Nephron (organoid): ENCODE data around the gene SRGAP2C.
"Not testable (repeated sequence)": the region's sequence is repeated elsewhere in the genome, so short reads cannot be mapped to it uniquely, and the experiment has no call there.

Experiments
- H3K27ac Mint-ChIP-seq, 3 experiments: 2 replicates each; pipeline ENCODE4 v1.8.0; 2020; ENCODE audit warnings: mixed read lengths in 3 of 3, mild to moderate bottlenecking in 2 of 3, moderate library complexity in 1 of 3
- H3K27me3 Mint-ChIP-seq: 2 replicates; pipeline ENCODE4 v1.8.0; 2021; ENCODE audit warnings: low read depth, mild to moderate bottlenecking, moderate library complexity, mixed read lengths
- H3K36me3 Mint-ChIP-seq: 2 replicates; pipeline ENCODE4 v1.8.0; 2020; ENCODE audit warnings: low read depth, mixed read lengths
- H3K4me1 Mint-ChIP-seq: 2 replicates; pipeline ENCODE4 v1.8.0; 2020; ENCODE audit warnings: mixed read lengths
- H3K4me3 Mint-ChIP-seq, 3 experiments: 2 replicates each; pipeline ENCODE4 v1.8.0; 2020; ENCODE audit warnings: mild to moderate bottlenecking in 3 of 3, mixed read lengths in 3 of 3, moderate library complexity in 2 of 3
- H3K9me3 Mint-ChIP-seq: 2 replicates; pipeline ENCODE4 v1.8.0; 2020; ENCODE audit warnings: mixed read lengths
- TF ChIP-seq, protein P1 (sequence below), 3 experiments: fragments of 200-600 bp; sonication (generic); IDR thresholded peaks; one replicate each; pipeline ENCODE4 v1.5.0; 2021; ENCODE audit warnings: antibody characterized with exemption in 3 of 3; ENCODE audit not compliant: unreplicated experiment in 3 of 3

Gene SRGAP2C

DNA sequence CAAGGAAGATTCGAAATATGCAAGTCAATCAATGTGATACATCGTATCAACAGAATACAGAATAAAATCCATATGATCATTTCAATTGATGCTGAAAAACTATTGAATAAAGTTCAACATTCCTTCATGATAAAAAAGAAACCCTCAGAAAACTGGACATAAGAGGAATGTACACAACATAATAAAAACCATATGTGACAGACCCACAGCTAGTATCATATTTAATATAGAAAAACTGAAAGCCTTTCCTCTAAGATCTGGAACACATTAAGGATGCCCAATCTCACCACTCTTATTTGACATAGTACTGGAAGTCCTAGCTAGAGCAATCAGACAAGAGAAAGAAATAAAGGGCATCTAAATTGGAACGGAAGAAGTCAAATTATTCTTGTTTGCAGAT, 254.1 kb downstream of the SRGAP2C start:
- not testable (repeated sequence) for H3K36me3 Mint-ChIP-seq, H3K27ac Mint-ChIP-seq, H3K27me3 Mint-ChIP-seq, H3K4me1 Mint-ChIP-seq, H3K4me3 Mint-ChIP-seq
- peaks cover 14% of the 10 kb centered on the region for H3K9me3 Mint-ChIP-seq

- TF ChIP-seq, protein P1, sequence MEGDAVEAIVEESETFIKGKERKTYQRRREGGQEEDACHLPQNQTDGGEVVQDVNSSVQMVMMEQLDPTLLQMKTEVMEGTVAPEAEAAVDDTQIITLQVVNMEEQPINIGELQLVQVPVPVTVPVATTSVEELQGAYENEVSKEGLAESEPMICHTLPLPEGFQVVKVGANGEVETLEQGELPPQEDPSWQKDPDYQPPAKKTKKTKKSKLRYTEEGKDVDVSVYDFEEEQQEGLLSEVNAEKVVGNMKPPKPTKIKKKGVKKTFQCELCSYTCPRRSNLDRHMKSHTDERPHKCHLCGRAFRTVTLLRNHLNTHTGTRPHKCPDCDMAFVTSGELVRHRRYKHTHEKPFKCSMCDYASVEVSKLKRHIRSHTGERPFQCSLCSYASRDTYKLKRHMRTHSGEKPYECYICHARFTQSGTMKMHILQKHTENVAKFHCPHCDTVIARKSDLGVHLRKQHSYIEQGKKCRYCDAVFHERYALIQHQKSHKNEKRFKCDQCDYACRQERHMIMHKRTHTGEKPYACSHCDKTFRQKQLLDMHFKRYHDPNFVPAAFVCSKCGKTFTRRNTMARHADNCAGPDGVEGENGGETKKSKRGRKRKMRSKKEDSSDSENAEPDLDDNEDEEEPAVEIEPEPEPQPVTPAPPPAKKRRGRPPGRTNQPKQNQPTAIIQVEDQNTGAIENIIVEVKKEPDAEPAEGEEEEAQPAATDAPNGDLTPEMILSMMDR (IDR thresholded peaks at IDR 0.05; ENCODE audit: unreplicated experiment in 3 of 3): no peak
- H3K4me1 Mint-ChIP-seq: no peaks in the 10 kb centered on the region
- H3K4me3 Mint-ChIP-seq: no peak overlapping the region
- H3K27me3 Mint-ChIP-seq: no peaks in the 10 kb centered on the region
- no peaks in the 10 kb centered on the region for H3K36me3 Mint-ChIP-seq
- no peak overlapping the region for H3K27ac Mint-ChIP-seq
- peaks cover 14% of the 10 kb centered on the region for H3K9me3 Mint-ChIP-seq
These were observed 256.2 kb downstream of the SRGAP2C start for GRCh38 chr1:121440993-121441392.
